ENCODE data around the gene AGBL4.
"Not testable (repeated sequence)": the region's sequence is repeated elsewhere in the genome, so short reads cannot be mapped to it uniquely, and the experiment has no call there.

Gene AGBL4

GRCh38 chr1:50023292-50024159 lies at the start of gene AGBL4:
Gene AGBL4 (minus strand): TSS chr1:50023954.
- DNase-seq (ENCODE audit: low read depth) = no peak

- DNase-seq (ENCODE audit: low read depth) = no peak
These were observed 43.1 kb upstream of the AGBL4 start for GRCh38 chr1:50066806-50067205.

- DNase-seq (ENCODE audit: low read depth) = no peak
These were observed 36.5 kb upstream of the AGBL4 start for GRCh38 chr1:50060279-50060678.

GRCh38 chr1:50048791-50049190 lies 25.0 kb upstream of the AGBL4 start:
- no peak for DNase-seq (ENCODE audit: low read depth)

GRCh38 chr1:50047916-50048694 lies 24.4 kb upstream of the AGBL4 start:
- DNase-seq (ENCODE audit: low read depth) = no peak

GRCh38 chr1:50038237-50038809 lies 14.6 kb upstream of the AGBL4 start:
- no peak for DNase-seq (ENCODE audit: low read depth)

- no peak for DNase-seq (ENCODE audit: low read depth)
These were observed 4.0 kb upstream of the AGBL4 start for GRCh38 chr1:50027794-50028193.

GRCh38 chr1:49995734-49996133 lies 28.0 kb downstream of the AGBL4 start:
- no peak for DNase-seq (ENCODE audit: low read depth)

- DNase-seq (ENCODE audit: low read depth) = no peak
These were observed 52.7 kb downstream of the AGBL4 start for GRCh38 chr1:49971088-49971487.

- no peak for DNase-seq (ENCODE audit: low read depth)
These were observed 72.4 kb downstream of the AGBL4 start for GRCh38 chr1:49951385-49951784.

GRCh38 chr1:49915301-49915700 lies 108.5 kb downstream of the AGBL4 start:
- not testable (repeated sequence) for DNase-seq (ENCODE audit: low read depth)

GRCh38 chr1:49906365-49906764 lies 117.4 kb downstream of the AGBL4 start:
- no peak for DNase-seq (ENCODE audit: low read depth)

GRCh38 chr1:49864581-49864980 lies 159.2 kb downstream of the AGBL4 start:
- DNase-seq (ENCODE audit: low read depth) = no peak

- no peak for DNase-seq (ENCODE audit: low read depth)
These were observed 169.0 kb downstream of the AGBL4 start for GRCh38 chr1:49854741-49855140.

GRCh38 chr1:49842596-49842995 lies 181.2 kb downstream of the AGBL4 start:
- DNase-seq (ENCODE audit: low read depth) = no peak

- DNase-seq (ENCODE audit: low read depth) = no peak
These were observed 182.0 kb downstream of the AGBL4 start for GRCh38 chr1:49841767-49842166.

GRCh38 chr1:49824261-49824660 lies 199.5 kb downstream of the AGBL4 start:
- no peak for DNase-seq (ENCODE audit: low read depth)

- DNase-seq (ENCODE audit: low read depth) = no peak
These were observed 206.1 kb downstream of the AGBL4 start for GRCh38 chr1:49817681-49818080.

GRCh38 chr1:49787013-49787412 lies 236.7 kb downstream of the AGBL4 start:
- DNase-seq (ENCODE audit: low read depth) = not testable (repeated sequence)

GRCh38 chr1:49765034-49765433 lies 258.7 kb downstream of the AGBL4 start:
- DNase-seq (ENCODE audit: low read depth) = no peak

GRCh38 chr1:49738118-49738517 lies 285.6 kb downstream of the AGBL4 start:
- not testable (repeated sequence) for DNase-seq (ENCODE audit: low read depth)

- no peak for DNase-seq (ENCODE audit: low read depth)
These were observed 295.4 kb downstream of the AGBL4 start for GRCh38 chr1:49728377-49728776.

- no peak for DNase-seq (ENCODE audit: low read depth)
These were observed 300.1 kb downstream of the AGBL4 start for GRCh38 chr1:49723662-49724061.

Data from stimulated activated CD8-positive, alpha-beta memory T cell treated with anti-CD3 and anti-CD28 coated beads, Interleukin-12 subunit alpha, Interleukin-12 subunit beta, amount 100 ng/mL, for 1 hour (primary cell).